B cell (primary cell): ENCODE measurements around the gene NHSL1.

ENCODE experiments used
- CTCF ChIP-seq: fragments of 200-600 bp; IDR thresholded peaks from one replicate; pipeline ENCODE4 v1.8.0; 2022; ENCODE audit warnings: antibody characterized with exemption, mild to moderate bottlenecking
- EZH2 ChIP-seq: IDR thresholded peaks from 2 replicates; pipeline ENCODE4 v1.6.1; 2012; ENCODE audit warnings: borderline replicate concordance, low read depth, mild to moderate bottlenecking, moderate library complexity, low read length; ENCODE audit not compliant: insufficient read depth, poor library complexity, severe bottlenecking

GRCh38 chr6:138531387-138531786 is 32.1 kb upstream of the NHSL1 start:
- TF ChIP-seq CTCF (no peak), EZH2 (no peak)
